ENCODE results near the gene ACR.

DNA sequence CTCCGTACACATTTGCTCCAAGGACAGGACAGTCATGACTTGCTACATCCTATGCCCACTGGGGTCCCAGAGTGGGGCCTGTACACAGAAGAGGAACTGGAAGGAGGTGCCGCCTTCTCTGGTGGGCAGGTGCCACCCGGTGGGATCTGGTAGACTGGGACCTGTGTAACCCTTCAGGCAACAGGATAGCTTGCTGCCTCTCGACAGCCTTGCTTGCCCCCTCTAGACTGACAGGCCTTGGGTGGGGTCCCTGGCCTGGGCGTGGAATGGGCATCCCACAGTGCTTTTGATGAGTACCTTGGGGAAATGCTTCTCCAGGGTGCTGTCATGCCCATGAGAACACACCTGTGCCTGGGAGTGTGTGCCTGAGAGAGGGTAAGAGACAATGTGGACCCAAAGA is 49.6 kb upstream of the ACR start:
- TF ChIP-seq, protein P1, sequence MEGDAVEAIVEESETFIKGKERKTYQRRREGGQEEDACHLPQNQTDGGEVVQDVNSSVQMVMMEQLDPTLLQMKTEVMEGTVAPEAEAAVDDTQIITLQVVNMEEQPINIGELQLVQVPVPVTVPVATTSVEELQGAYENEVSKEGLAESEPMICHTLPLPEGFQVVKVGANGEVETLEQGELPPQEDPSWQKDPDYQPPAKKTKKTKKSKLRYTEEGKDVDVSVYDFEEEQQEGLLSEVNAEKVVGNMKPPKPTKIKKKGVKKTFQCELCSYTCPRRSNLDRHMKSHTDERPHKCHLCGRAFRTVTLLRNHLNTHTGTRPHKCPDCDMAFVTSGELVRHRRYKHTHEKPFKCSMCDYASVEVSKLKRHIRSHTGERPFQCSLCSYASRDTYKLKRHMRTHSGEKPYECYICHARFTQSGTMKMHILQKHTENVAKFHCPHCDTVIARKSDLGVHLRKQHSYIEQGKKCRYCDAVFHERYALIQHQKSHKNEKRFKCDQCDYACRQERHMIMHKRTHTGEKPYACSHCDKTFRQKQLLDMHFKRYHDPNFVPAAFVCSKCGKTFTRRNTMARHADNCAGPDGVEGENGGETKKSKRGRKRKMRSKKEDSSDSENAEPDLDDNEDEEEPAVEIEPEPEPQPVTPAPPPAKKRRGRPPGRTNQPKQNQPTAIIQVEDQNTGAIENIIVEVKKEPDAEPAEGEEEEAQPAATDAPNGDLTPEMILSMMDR (conservative IDR thresholded peaks at IDR 0.05; ENCODE audit: low read depth in 2 of 2) = no peak
- TF ChIP-seq EZH2phosphoT487 (IDR thresholded peaks at IDR 0.05; ENCODE audit: unreplicated experiment) = no peak
- no peak for TF ChIP-seq EZH2 (IDR thresholded peaks at IDR 0.05; ENCODE audit: low read depth, unreplicated experiment)
- TF ChIP-seq CREB1 (CRISPR knock-in tag; IDR thresholded peaks at IDR 0.05; ENCODE audit: low read depth) = no peak
- no peak for TF ChIP-seq STAT1 (IDR thresholded peaks at IDR 0.05; ENCODE audit: unreplicated experiment)
- no peak for TF ChIP-seq JUNB (IDR thresholded peaks at IDR 0.05; ENCODE audit: unreplicated experiment)
